Skeletal muscle tissue (tissue), 4 donors: ENCODE measurements around the gene PPFIBP1. TPM values are rescaled to one million over a fixed set of nuclear protein-coding genes. Genes with fewer than 3 reads are reported as not detected.
A peak's percentile ranks its signal among the peaks of the same experiment; 100 is the strongest.
"Not testable (repeated sequence)": the region's sequence is repeated elsewhere in the genome, so short reads cannot be mapped to it uniquely, and the experiment has no call there.

Experiments
- H3K27ac ChIP-seq: one replicate; pipeline ENCODE4 v1.7.0; 2013; ENCODE audit warnings: mild to moderate bottlenecking, low read depth, low read length, inconsistent platforms
- H3K27me3 ChIP-seq, 3 donors: one replicate each; pipeline ENCODE4 v1.7.0; 2013; ENCODE audit warnings: low read length in 3 of 3; ENCODE audit not compliant: control insufficient read depth in 3 of 3, insufficient read depth in 3 of 3
- H3K36me3 ChIP-seq, 3 donors: one replicate each; pipeline ENCODE4 v1.7.0; 2013; ENCODE audit warnings: low read length in 3 of 3; ENCODE audit not compliant: control insufficient read depth in 3 of 3, insufficient read depth in 3 of 3
- H3K4me1 ChIP-seq, 3 donors: one replicate each; pipeline ENCODE4 v1.7.0; 2013; ENCODE audit warnings: low read length in 3 of 3, mild to moderate bottlenecking in 3 of 3; ENCODE audit not compliant: control insufficient read depth in 3 of 3, insufficient read depth in 3 of 3
- H3K4me3 ChIP-seq, 3 donors: one replicate each; pipeline ENCODE4 v1.7.0; 2013; ENCODE audit warnings: low read length in 3 of 3
- H3K9ac ChIP-seq, 3 donors: one replicate each; pipeline ENCODE4 v1.7.0; 2013; ENCODE audit warnings: low read length in 3 of 3, mild to moderate bottlenecking in 3 of 3, moderate library complexity in 2 of 3, low read depth in 1 of 3
- H3K9me3 ChIP-seq, 3 donors: one replicate each; pipeline ENCODE4 v1.7.0; 2013; ENCODE audit warnings: low read length in 3 of 3; ENCODE audit not compliant: control insufficient read depth in 3 of 3
- total RNA-seq: library from RNA; depleted of rRNA; stranded (reverse); fragments of >200 nt; gene quantifications from one replicate; pipeline ENCODE4 v1.2.3, GENCODE V29; 2014
- donor health status: Osteomylitis.

PPFIBP1 gene
- total RNA-seq, 1 donor from 2014 or later: 49.1 TPM

- Histone ChIP-seq H3K36me3 (peaks cover under 1 to 5% (median 2%) of the 10 kb centered on the region in 3 donors), H3K4me3 (no peak overlapping the region), H3K9ac (no peak overlapping the region), H3K27me3 (no peaks in the 10 kb centered on the region), H3K27ac (peak overlapping the region; percentile 72), H3K4me1 (peaks cover 14 to 27% (median 15%) of the 10 kb centered on the region in 3 donors), H3K9me3 (no peaks in the 10 kb centered on the region)
Observed at GRCh38 chr12:27583981-27584380, 60.0 kb downstream of the PPFIBP1 start.

- H3K27ac ChIP-seq: no peak overlapping the region
Observed at GRCh38 chr12:27585739-27586265, 61.8 kb downstream of the PPFIBP1 start.

GRCh38 chr12:27588075-27588730 is 64.2 kb downstream of the PPFIBP1 start:
- not testable (repeated sequence) for H3K9ac ChIP-seq, H3K27ac ChIP-seq, H3K36me3 ChIP-seq

More at GRCh38 chr12:27585739-27586265, 61.8 kb downstream of the PPFIBP1 start:
- Histone ChIP-seq H3K4me1 (peaks cover 14 to 27% (median 15%) of the 10 kb centered on the region in 3 donors), H3K4me3 (no peak overlapping the region), H3K9ac (no peak overlapping the region), H3K27me3 (no peaks in the 10 kb centered on the region), H3K36me3 (no peaks in the 10 kb centered on the region), H3K9me3 (no peaks in the 10 kb centered on the region)

GRCh38 chr12:27588776-27589175 is 64.8 kb downstream of the PPFIBP1 start:
- no peaks in the 10 kb centered on the region for H3K9me3 ChIP-seq
- no peak overlapping the region for H3K4me3 ChIP-seq
- no peak overlapping the region for H3K27ac ChIP-seq
- H3K9ac ChIP-seq: no peak overlapping the region
- H3K27me3 ChIP-seq: no peaks in the 10 kb centered on the region
- H3K36me3 ChIP-seq: no peaks in the 10 kb centered on the region
- H3K4me1 ChIP-seq: peaks cover 3 to 12% (median 10%) of the 10 kb centered on the region in 3 donors

More at GRCh38 chr12:27588075-27588730, 64.2 kb downstream of the PPFIBP1 start:
- H3K4me1 ChIP-seq: peaks cover 6 to 18% (median 13%) of the 10 kb centered on the region in 3 donors
- H3K9me3 ChIP-seq, H3K27me3 ChIP-seq, H3K4me3 ChIP-seq: not testable (repeated sequence)

GRCh38 chr12:27589419-27589818 is 65.4 kb downstream of the PPFIBP1 start:
- Histone ChIP-seq H3K27ac (no peak overlapping the region), H3K36me3 (no peaks in the 10 kb centered on the region), H3K4me3 (no peak overlapping the region), H3K9me3 (no peaks in the 10 kb centered on the region), H3K27me3 (no peaks in the 10 kb centered on the region), H3K9ac (no peak overlapping the region), H3K4me1 (peaks cover 3 to 6% (median 5%) of the 10 kb centered on the region in 3 donors)

GRCh38 chr12:27591698-27592097 is 67.7 kb downstream of the PPFIBP1 start:
- H3K4me3 ChIP-seq, H3K27ac ChIP-seq, H3K27me3 ChIP-seq, H3K4me1 ChIP-seq, H3K9me3 ChIP-seq, H3K9ac ChIP-seq, H3K36me3 ChIP-seq: not testable (repeated sequence)

- Histone ChIP-seq H3K27ac (peak overlapping the region; percentile 70), H3K9me3 (no peaks in the 10 kb centered on the region), H3K9ac (no peak overlapping the region), H3K36me3 (no peaks in the 10 kb centered on the region), H3K4me1 (peaks cover 3 to 5% (median 5%) of the 10 kb centered on the region in 3 donors), H3K27me3 (no peaks in the 10 kb centered on the region), H3K4me3 (no peak overlapping the region)
Observed at GRCh38 chr12:27592548-27592947, 68.5 kb downstream of the PPFIBP1 start.

GRCh38 chr12:27593266-27593665 is 69.3 kb downstream of the PPFIBP1 start:
- no peaks in the 10 kb centered on the region for H3K27me3 ChIP-seq
- no peaks in the 10 kb centered on the region for H3K36me3 ChIP-seq
- H3K27ac ChIP-seq: peak overlapping the region; percentile 70
- no peak overlapping the region for H3K4me3 ChIP-seq
- H3K9me3 ChIP-seq: no peaks in the 10 kb centered on the region
- H3K4me1 ChIP-seq: peaks cover 3 to 5% (median 5%) of the 10 kb centered on the region in 3 donors
- H3K9ac ChIP-seq: no peak overlapping the region

- Histone ChIP-seq H3K4me1 (peaks cover 3 to 9% (median 5%) of the 10 kb centered on the region in 3 donors), H3K27me3 (no peaks in the 10 kb centered on the region), H3K9ac (no peak overlapping the region), H3K36me3 (no peaks in the 10 kb centered on the region), H3K27ac (peak overlapping the region; percentile 48), H3K4me3 (no peak overlapping the region), H3K9me3 (no peaks in the 10 kb centered on the region)
Observed at GRCh38 chr12:27595231-27595642, 71.2 kb downstream of the PPFIBP1 start.

GRCh38 chr12:27598866-27599265 is 74.9 kb downstream of the PPFIBP1 start:
- H3K9me3 ChIP-seq, H3K36me3 ChIP-seq, H3K27ac ChIP-seq, H3K4me1 ChIP-seq, H3K27me3 ChIP-seq, H3K9ac ChIP-seq, H3K4me3 ChIP-seq: not testable (repeated sequence)
